Measurements from ENCODE around the gene SIM2.

SIM2 gene

GRCh38 chr21:36766511-36766910 lies 67.6 kb downstream of the SIM2 start:
- no peak overlapping the region for H3K4me3 ChIP-seq (ENCODE audit: low read length)
- no peaks in the 10 kb centered on the region for H3K36me3 ChIP-seq (ENCODE audit: control insufficient read depth, low read length)
- no peaks in the 10 kb centered on the region for H3K9me2 ChIP-seq (replicated peaks; ENCODE audit: control insufficient read depth, low read length)
- no peaks in the 10 kb centered on the region for H3F3A ChIP-seq (ENCODE audit: control insufficient read depth, insufficient read depth)
- H3K9me3 ChIP-seq (ENCODE audit: control insufficient read depth, insufficient read depth, low read length) = no peaks in the 10 kb centered on the region
- no peaks in the 10 kb centered on the region for H3K4me1 ChIP-seq (ENCODE audit: control insufficient read depth, low read length)
- no peak overlapping the region for H3K4me2 ChIP-seq (ENCODE audit: low read length)
- H3K79me2 ChIP-seq (ENCODE audit: control insufficient read depth, low read length) = no peaks in the 10 kb centered on the region
- H3K27me3 ChIP-seq (ENCODE audit: control insufficient read depth, low read length) = no peaks in the 10 kb centered on the region
- H4K20me1 ChIP-seq (ENCODE audit: control insufficient read depth, insufficient read depth, low read depth, low read length) = no peaks in the 10 kb centered on the region
- no peak overlapping the region for H3K27ac ChIP-seq (ENCODE audit: low read depth, low read length)
- TF ChIP-seq EZH2phosphoT487 (IDR thresholded peaks at IDR 0.05; ENCODE audit: borderline replicate concordance, low read length) (no peak), CTCF (IDR thresholded peaks at IDR 0.05; ENCODE audit: low read depth, low read length, poor library complexity, severe bottlenecking) (no peak)

GRCh38 chr21:36767096-36767495 lies 68.2 kb downstream of the SIM2 start:
- Histone ChIP-seq H3K4me2 (ENCODE audit: low read length) (no peak overlapping the region), H3F3A (ENCODE audit: control insufficient read depth, insufficient read depth) (no peaks in the 10 kb centered on the region), H3K36me3 (ENCODE audit: control insufficient read depth, low read length) (no peaks in the 10 kb centered on the region), H3K27ac (ENCODE audit: low read depth, low read length) (no peak overlapping the region), H3K9me2 (replicated peaks; ENCODE audit: control insufficient read depth, low read length) (no peaks in the 10 kb centered on the region), H3K9me3 (ENCODE audit: control insufficient read depth, insufficient read depth, low read length) (no peaks in the 10 kb centered on the region), H3K4me3 (ENCODE audit: low read length) (no peak overlapping the region), H3K79me2 (ENCODE audit: control insufficient read depth, low read length) (no peaks in the 10 kb centered on the region), H3K27me3 (ENCODE audit: control insufficient read depth, low read length) (no peaks in the 10 kb centered on the region), H4K20me1 (ENCODE audit: control insufficient read depth, insufficient read depth, low read depth, low read length) (no peaks in the 10 kb centered on the region), H3K4me1 (ENCODE audit: control insufficient read depth, low read length) (no peaks in the 10 kb centered on the region)
- TF ChIP-seq CTCF (IDR thresholded peaks at IDR 0.05; ENCODE audit: low read depth, low read length, poor library complexity, severe bottlenecking) (no peak), EZH2phosphoT487 (IDR thresholded peaks at IDR 0.05; ENCODE audit: borderline replicate concordance, low read length) (no peak)

- Histone ChIP-seq H3K27ac (ENCODE audit: low read depth, low read length) (no peak overlapping the region), H3K79me2 (ENCODE audit: control insufficient read depth, low read length) (no peaks in the 10 kb centered on the region), H3K9me3 (ENCODE audit: control insufficient read depth, insufficient read depth, low read length) (no peaks in the 10 kb centered on the region), H3K36me3 (ENCODE audit: control insufficient read depth, low read length) (no peaks in the 10 kb centered on the region), H4K20me1 (ENCODE audit: control insufficient read depth, insufficient read depth, low read depth, low read length) (no peaks in the 10 kb centered on the region), H3K4me3 (ENCODE audit: low read length) (no peak overlapping the region), H3K27me3 (ENCODE audit: control insufficient read depth, low read length) (no peaks in the 10 kb centered on the region), H3F3A (ENCODE audit: control insufficient read depth, insufficient read depth) (no peaks in the 10 kb centered on the region), H3K9me2 (replicated peaks; ENCODE audit: control insufficient read depth, low read length) (no peaks in the 10 kb centered on the region), H3K4me1 (ENCODE audit: control insufficient read depth, low read length) (no peaks in the 10 kb centered on the region), H3K4me2 (ENCODE audit: low read length) (no peak overlapping the region)
- no peak for TF ChIP-seq CTCF (IDR thresholded peaks at IDR 0.05; ENCODE audit: low read depth, low read length, poor library complexity, severe bottlenecking)
These were observed 69.6 kb downstream of the SIM2 start for GRCh38 chr21:36768496-36768895.

Measured in DOHH2 (cell line).